GM23248 (cell line): ENCODE measurements around the gene BICC1.

ENCODE experiments used
- EZH2 ChIP-seq: fragments of 200-600 bp; sonication (generic); IDR thresholded peaks from 2 replicates; pipeline ENCODE4 v1.6.1; 2018; ENCODE audit warnings: antibody characterized with exemption, mild to moderate bottlenecking; ENCODE audit not compliant: insufficient read depth, poor library complexity, severe bottlenecking
- EZH2phosphoT487 ChIP-seq: fragments of 200-600 bp; sonication (generic); IDR thresholded peaks from 2 replicates; pipeline ENCODE4 v1.6.1; 2018; ENCODE audit warnings: antibody characterized with exemption, moderate library complexity, mild to moderate bottlenecking, low read depth; ENCODE audit not compliant: insufficient read depth

- TF ChIP-seq EZH2 (no peak), EZH2phosphoT487 (no peak)
Measured at GRCh38 chr10:58791137-58791536, 278.5 kb downstream of the BICC1 start.
